ENCODE results near the gene INTS14. TPM values are rescaled to one million over a fixed set of nuclear protein-coding genes. Genes with fewer than 3 reads are reported as not detected.

The INTS14 gene
- total and polyA plus RNA-seq, 12 donors = 9.1 to 18.4 (median 14.3) TPM

DNA sequence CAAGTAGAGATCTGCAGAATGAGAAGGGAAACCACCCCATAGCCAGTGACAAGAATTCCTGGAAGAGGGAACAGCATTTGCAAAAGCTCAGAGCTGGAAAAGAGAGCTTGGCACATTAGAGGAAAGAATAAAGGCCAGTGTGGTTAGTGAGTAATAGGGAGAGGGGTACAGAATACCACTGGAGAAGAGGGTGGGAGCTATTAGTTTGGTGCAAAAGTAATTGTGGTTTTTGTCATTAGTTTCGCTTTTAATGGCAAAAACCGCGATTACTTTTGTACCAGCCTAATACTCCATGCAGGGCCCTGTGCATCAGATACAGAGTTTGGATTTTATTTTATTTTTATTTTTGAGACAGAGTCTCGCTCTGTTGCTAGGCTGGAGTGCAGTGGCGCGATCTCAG, 20.6 kb upstream of the INTS14 start:
- no peak for TF ChIP-seq CTCF (IDR thresholded peaks at IDR 0.05)
- Histone ChIP-seq H3K9me3 (no peaks in the 10 kb centered on the region), H3K27me3 (no peaks in the 10 kb centered on the region), H3K4me3 (no peak overlapping the region), H3K36me3 (peaks cover 0 to 4% (median 0%) of the 10 kb centered on the region in 9 donors), H3K4me1 (peaks cover 0 to 5% (median 0%) of the 10 kb centered on the region in 9 donors), H3K27ac (no peak overlapping the region)
- intact Hi-C loops (cut with DNase I) = loop anchor here in 4 of 10 donors (10.0 kb wide), 4 partner anchors 203 to 653 kb away; partner anchors contain the start of gene RAB11A (in 1 of the 4)
- ATAC-seq (no peak), DNase-seq (no peak)
- WGBS, 2 donors = 96 to 99% methylated on average over 6 of the region's 6 CpGs

GRCh38 chr15:65630760-65631159, 19.8 kb upstream of the INTS14 start:
- Histone ChIP-seq H3K27me3 (no peaks in the 10 kb centered on the region), H3K9me3 (no peaks in the 10 kb centered on the region), H3K36me3 (peaks cover 0 to 8% (median 0%) of the 10 kb centered on the region in 9 donors), H3K4me1 (peaks cover 0 to 5% (median 0%) of the 10 kb centered on the region in 9 donors), H3K27ac (no peak overlapping the region), H3K4me3 (no peak overlapping the region)
- DNase-seq (no peak), ATAC-seq (no peak)
- intact Hi-C loops (cut with DNase I) = loop anchor here in 4 of 10 donors (10.0 kb wide), 4 partner anchors 204 to 654 kb away; partner anchors contain the start of gene RAB11A (in 1 of the 4)
- 96 to 99% methylated on average over 5 of the region's 5 CpGs for WGBS, 2 donors
- TF ChIP-seq CTCF (IDR thresholded peaks at IDR 0.05) = no peak

DNA sequence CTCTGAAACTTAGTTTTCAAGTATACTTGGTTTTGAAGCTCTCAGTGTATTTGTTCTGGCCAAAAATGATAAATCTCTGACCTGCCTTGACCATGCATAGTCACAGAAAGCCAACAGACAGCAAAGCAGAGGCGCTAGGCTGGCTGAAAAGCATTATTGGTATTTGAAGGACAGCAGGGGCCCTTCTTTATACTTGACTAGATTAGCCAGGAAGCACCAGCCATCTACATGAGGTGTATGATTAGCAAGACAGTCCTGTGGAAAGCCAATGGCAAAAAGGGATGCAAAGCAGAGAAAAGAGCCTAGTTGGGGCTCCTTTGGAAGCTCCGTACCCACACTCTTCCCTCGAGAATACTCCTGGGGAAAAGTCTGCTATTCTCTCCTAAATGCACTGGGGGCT, 18.6 kb upstream of the INTS14 start:
- peaks cover 0 to 5% (median 0%) of the 10 kb centered on the region in 9 donors for H3K4me1 ChIP-seq
- DNase-seq (no peak), ATAC-seq (no peak)
- H3K27ac ChIP-seq = no peak overlapping the region
- TF ChIP-seq CTCF (IDR thresholded peaks at IDR 0.05) = no peak
- H3K4me3 ChIP-seq = no peak overlapping the region
- intact Hi-C loops (cut with DNase I) = no loop called here
- 95 to 96% methylated on average over 3 of the region's 3 CpGs for WGBS, 2 donors
- no peaks in the 10 kb centered on the region for H3K27me3 ChIP-seq
- H3K36me3 ChIP-seq = peaks cover 0 to 17% (median 6%) of the 10 kb centered on the region in 9 donors
- no peaks in the 10 kb centered on the region for H3K9me3 ChIP-seq

- ATAC-seq = no peak
- H3K4me3 ChIP-seq = no peak overlapping the region
- peaks cover 0 to 5% (median 0%) of the 10 kb centered on the region in 9 donors for H3K4me1 ChIP-seq
- no peak overlapping the region for H3K27ac ChIP-seq
- no peak for DNase-seq
- TF ChIP-seq CTCF (IDR thresholded peaks at IDR 0.05) = no peak
- H3K27me3 ChIP-seq = no peaks in the 10 kb centered on the region
- H3K9me3 ChIP-seq = no peaks in the 10 kb centered on the region
- intact Hi-C loops (cut with DNase I) = no loop called here
- 61 to 68% methylated on average over 4 of the region's 4 CpGs for WGBS, 2 donors
- peaks cover 0 to 25% (median 8%) of the 10 kb centered on the region in 9 donors for H3K36me3 ChIP-seq
These were observed 15.9 kb upstream of the INTS14 start for GRCh38 chr15:65626856-65627255.

All from heart right ventricle (tissue), 16 donors.